MG63 (cell line): Measurements from ENCODE around the gene UBE2I. TPM values are rescaled to one million over a fixed set of nuclear protein-coding genes. Genes with fewer than 3 reads are reported as not detected.
"Not testable (repeated sequence)": the region's sequence is repeated elsewhere in the genome, so short reads cannot be mapped to it uniquely, and the experiment has no call there.

ENCODE experiments used
- DNase-seq: peaks from one replicate; pipeline ENCODE4 v3.0.0-alpha.2; 2020
- H3K27me3 ChIP-seq: fragments of 250-450 bp; sonication (Bioruptor Pico); 2 replicates; pipeline ENCODE4 v1.5.1; 2020; ENCODE audit warnings: mild to moderate bottlenecking, moderate library complexity
- H3K36me3 ChIP-seq: fragments of 250-450 bp; sonication (Bioruptor Pico); 2 replicates; pipeline ENCODE4 v1.5.1; 2020; ENCODE audit warnings: mild to moderate bottlenecking, moderate library complexity
- H3K4me3 ChIP-seq: fragments of 250-450 bp; sonication (Bioruptor Pico); 2 replicates; pipeline ENCODE4 v1.5.1; 2020; ENCODE audit warnings: mild to moderate bottlenecking, moderate library complexity
- H3K9me3 ChIP-seq: fragments of 250-450 bp; sonication (Bioruptor Pico); 2 replicates; pipeline ENCODE4 v1.5.1; 2020; ENCODE audit warnings: mild to moderate bottlenecking, moderate library complexity
- total RNA-seq: library from RNA; depleted of rRNA; stranded (reverse); fragments of >200 nt; shearing (Covaris generic); gene quantifications from 2 replicates; pipeline ENCODE4 v1.2.3, GENCODE V29; 2014; ENCODE audit warnings: low replicate concordance

The UBE2I gene
- total RNA-seq, 1 experiment from 2014 or later = 228 TPM

DNA sequence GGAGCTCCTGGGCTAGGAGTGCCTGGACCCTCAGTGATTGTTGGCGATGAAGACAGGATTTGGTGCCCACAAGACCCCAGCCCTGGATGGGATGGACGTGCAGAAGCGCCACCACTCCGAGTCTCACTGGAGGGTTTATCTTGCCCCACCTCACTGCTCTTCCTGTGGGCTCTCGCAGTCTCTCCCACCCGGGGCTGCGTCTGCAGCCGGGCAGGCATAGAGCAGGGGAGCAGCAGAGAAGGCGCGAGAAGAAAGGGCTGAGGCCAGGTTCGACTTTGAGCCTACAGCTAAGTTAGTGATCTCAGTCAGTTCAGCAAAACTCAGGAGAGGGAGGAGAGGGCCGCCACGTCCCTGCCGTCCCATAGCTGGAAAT lies 6.6 kb downstream of the UBE2I start:
- Histone ChIP-seq H3K9me3 (no peaks in the 10 kb centered on the region), H3K36me3 (peaks cover 98% of the 10 kb centered on the region)
- no peak for DNase-seq

DNA sequence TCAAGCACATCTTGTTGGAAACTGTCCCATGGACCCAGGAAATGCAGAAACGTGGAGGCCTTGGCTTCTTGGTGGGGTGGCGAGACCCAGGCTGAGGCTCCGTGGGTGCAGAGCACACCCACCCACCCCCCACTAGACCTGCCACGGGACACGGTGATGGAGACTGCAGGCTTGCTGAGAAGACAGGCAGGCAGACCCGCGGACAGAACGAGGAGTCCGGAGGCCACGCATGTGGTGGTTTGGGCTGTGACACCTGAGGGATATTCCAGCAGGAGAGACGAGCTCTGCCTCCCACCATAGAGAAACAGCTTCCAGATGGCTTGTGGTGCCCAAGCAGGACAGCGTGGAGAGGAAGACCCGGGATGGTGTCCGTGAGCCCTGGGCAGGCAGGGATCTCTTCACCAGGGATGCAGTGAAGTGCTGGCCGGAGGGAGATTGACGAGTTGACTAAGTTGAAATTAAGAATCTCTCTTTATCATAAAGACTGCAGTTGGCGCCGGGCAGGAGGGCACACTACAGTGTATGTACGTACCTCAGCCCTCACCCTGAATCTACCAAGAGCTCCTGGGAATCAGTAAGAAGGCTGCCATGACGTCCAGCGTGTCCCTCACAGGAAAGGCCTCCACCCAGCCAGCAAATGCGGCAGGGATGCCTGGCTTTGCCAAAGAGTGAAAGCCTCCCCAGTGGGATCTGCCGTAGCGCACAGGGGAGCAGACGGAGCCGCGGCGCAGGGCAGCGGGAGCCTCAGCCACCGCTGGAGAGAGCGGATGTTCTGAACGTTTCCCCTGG lies 8.2 kb downstream of the UBE2I start:
- peaks cover 91% of the 10 kb centered on the region for H3K36me3 ChIP-seq
- H3K27me3 ChIP-seq = no peaks in the 10 kb centered on the region
- H3K9me3 ChIP-seq = no peaks in the 10 kb centered on the region
- H3K4me3 ChIP-seq = no peak overlapping the region
- DNase-seq = no peak

More for the DNA sequence above, 6.6 kb downstream of the UBE2I start:
- Histone ChIP-seq H3K4me3 (no peak overlapping the region), H3K27me3 (no peaks in the 10 kb centered on the region)

DNA sequence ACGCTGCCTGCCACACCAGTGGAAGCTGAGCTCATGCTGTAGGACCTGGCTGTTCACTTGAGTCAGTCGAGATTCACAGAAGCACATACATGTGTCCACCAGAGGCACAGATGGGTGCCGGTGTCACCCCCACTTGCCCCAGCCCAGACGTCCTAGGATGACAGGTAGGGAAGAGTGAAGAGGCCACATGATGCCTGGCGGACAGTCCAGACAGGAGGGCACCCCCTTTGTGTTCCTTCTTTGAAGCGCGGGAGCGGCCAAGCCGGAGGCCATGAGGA lies 8.8 kb downstream of the UBE2I start:
- peaks cover 89% of the 10 kb centered on the region for H3K36me3 ChIP-seq

DNA sequence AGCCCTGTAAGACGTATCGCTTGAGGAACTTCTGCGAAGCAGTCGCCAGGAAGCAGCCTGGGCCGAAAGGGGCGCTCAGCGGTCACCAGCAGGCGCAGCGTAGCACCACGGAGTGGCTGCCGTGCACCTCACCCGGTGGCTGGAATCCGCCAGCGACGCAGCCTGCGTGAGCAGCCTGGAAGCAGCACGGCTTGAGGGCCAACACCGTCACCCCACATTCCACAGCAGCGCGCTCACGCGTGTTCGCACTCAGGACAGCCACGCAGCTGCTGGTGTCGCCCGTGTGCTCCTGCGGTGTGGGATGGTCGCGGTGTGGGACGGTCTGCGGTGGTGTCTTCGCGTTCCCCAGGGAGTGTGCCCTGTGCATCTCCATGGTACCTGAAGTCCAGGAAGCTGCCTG lies 9.6 kb downstream of the UBE2I start:
- DNase-seq = no peak
- no peaks in the 10 kb centered on the region for H3K27me3 ChIP-seq
- no peaks in the 10 kb centered on the region for H3K9me3 ChIP-seq
- H3K4me3 ChIP-seq = no peak overlapping the region
- peaks cover 84% of the 10 kb centered on the region for H3K36me3 ChIP-seq

More for the DNA sequence above, 8.8 kb downstream of the UBE2I start:
- Histone ChIP-seq H3K27me3 (no peaks in the 10 kb centered on the region), H3K4me3 (no peak overlapping the region), H3K9me3 (no peaks in the 10 kb centered on the region)
- DNase-seq = no peak

DNA sequence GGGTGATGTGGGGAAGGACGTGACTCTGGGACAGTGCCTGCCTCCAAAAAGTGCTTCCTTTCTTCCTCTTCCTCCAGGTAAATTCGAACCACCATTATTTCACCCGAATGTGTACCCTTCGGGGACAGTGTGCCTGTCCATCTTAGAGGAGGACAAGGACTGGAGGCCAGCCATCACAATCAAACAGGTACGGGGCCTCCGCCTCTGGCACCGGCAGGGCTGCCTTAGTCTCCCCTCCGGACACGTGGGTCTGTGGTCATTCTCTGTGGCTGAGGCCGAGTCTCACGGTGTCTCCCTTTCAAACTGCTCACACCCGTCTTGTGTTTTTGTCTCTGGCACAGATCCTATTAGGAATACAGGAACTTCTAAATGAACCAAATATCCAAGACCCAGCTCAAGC lies 10.7 kb downstream of the UBE2I start:
- DNase-seq = no peak
- H3K4me3 ChIP-seq = no peak overlapping the region

DNA sequence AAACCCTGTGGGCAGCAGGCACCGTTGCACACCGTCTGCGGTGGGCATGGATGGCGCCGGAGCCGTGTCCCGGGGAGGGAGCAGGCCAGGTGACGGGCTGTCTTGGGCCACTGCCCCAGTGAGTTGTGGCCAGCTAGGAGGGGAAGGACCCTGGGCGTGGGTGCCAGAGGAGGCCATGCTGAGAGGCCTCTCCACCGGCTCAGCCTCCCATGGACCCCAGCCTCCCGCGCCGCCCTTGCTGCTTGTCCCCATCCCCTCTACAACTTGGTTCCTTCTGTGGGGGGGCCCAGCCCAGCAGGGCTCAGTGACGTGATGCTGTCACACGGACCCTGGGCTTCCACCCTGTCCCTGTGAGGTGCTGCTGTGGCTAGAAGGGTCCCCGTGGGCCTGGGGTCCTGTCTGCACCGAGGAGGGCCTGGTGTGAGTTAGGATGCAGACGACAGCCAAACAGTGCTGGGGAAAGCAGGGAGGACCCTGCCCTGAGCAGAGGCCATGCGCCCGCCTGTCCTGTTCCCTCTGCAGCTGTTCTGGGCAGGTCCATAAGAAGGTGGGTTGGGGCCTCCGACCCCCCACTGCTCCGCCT lies 11.3 kb downstream of the UBE2I start:
- H3K36me3 ChIP-seq = peaks cover 77% of the 10 kb centered on the region
- no peaks in the 10 kb centered on the region for H3K27me3 ChIP-seq
- no peaks in the 10 kb centered on the region for H3K9me3 ChIP-seq
- DNase-seq = no peak
- H3K4me3 ChIP-seq = no peak overlapping the region

More for the DNA sequence above, 10.7 kb downstream of the UBE2I start:
- H3K36me3 ChIP-seq = peaks cover 84% of the 10 kb centered on the region
- no peaks in the 10 kb centered on the region for H3K9me3 ChIP-seq
- no peaks in the 10 kb centered on the region for H3K27me3 ChIP-seq

DNA sequence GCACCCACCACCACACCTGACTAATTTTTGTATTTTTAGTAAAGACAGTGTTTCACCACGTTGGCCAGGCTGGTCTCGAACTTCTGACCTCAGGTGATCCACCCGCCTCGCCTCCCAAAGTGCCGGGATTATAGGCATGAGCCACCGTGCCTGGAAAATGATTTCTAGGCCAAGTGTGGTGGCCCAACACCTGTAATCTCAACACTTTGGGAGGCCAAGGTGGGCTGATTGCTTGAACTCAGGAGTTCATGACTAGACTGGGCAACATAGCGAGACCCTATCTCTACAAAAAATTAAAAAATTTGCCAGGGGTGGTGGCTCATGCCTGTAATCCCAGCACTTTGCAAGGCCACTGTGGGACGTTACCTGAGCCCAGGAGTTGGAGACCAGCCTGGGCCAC lies 13.0 kb downstream of the UBE2I start:
- H3K4me3 ChIP-seq = no peak overlapping the region
- no peaks in the 10 kb centered on the region for H3K27me3 ChIP-seq
- no peaks in the 10 kb centered on the region for H3K9me3 ChIP-seq
- H3K36me3 ChIP-seq = peaks cover 60% of the 10 kb centered on the region
- DNase-seq = no peak

DNA sequence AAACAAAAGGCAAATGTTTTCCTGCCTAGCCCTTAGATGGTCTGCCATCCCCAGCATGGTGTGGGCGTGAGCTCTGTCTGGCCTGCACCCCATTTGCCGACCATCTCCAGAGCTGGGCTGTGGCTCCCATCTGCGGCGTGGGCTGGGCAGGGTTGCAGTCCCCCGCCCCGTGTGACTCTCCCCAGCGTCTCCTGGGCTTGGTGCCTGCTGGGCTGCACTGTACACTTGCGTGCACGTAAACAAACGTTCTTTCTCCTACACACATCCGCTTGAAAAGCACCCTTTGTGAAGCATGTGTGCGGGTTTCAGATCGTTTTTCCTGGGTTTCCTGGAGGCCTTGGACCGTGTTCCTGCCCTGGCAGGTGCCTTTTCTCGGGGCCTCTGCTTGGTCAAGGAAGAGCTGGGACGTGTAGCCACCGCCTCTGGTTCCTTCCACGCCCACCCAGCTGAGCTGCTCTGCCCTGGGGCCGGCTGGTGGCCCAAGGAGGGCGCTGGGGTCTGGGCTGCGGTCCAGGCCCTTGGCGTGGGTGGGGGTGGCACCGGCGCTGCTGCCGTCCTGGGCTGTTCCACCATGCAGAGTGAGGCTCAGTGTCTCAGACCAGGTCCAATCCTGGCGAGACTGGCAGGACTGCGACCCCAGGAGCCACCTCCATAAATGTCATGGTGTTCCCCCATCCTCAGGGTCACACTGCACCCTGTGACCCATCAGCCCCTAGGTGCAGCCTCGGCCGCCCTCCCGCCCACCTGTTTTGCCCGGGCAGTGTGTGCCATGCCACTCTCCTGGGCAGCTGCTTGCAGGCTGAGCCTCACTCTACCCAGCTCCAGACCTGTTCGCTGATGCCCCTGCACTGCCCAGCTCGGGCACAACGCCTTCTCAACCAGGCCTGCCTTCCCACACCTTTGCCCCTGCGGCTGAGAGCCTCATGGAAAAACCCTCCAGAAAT lies 14.1 kb downstream of the UBE2I start:
- Histone ChIP-seq H3K27me3 (no peaks in the 10 kb centered on the region), H3K36me3 (peaks cover 49% of the 10 kb centered on the region), H3K9me3 (no peaks in the 10 kb centered on the region), H3K4me3 (no peak overlapping the region)
- no peak for DNase-seq

DNA sequence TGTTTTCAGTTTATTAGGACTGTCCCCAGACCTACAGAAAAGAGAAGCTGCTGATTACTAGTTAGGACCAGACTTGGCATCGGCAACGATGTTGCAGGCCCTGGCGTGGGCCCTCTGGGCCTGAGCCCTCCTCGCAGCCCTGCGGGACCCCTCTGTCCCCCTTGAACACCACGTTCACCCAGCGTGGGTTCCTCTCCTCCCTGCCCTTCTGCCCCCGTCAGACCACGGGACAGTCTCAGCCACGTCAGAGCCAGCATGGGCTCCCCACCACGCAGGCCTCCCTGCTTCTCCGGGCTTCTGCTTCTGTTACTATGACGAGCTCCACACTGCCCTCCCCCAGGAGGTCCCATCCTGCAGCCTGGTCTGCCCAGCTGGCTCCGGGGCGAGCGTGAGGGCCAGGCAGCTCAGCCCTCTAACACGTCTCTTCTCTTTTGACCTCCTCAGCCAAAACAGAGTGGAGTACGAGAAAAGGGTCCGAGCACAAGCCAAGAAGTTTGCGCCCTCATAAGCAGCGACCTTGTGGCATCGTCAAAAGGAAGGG lies 14.9 kb downstream of the UBE2I start:
- no peak overlapping the region for H3K4me3 ChIP-seq
- DNase-seq = no peak
- no peaks in the 10 kb centered on the region for H3K27me3 ChIP-seq
- peaks cover 41% of the 10 kb centered on the region for H3K36me3 ChIP-seq
- H3K9me3 ChIP-seq = no peaks in the 10 kb centered on the region

DNA sequence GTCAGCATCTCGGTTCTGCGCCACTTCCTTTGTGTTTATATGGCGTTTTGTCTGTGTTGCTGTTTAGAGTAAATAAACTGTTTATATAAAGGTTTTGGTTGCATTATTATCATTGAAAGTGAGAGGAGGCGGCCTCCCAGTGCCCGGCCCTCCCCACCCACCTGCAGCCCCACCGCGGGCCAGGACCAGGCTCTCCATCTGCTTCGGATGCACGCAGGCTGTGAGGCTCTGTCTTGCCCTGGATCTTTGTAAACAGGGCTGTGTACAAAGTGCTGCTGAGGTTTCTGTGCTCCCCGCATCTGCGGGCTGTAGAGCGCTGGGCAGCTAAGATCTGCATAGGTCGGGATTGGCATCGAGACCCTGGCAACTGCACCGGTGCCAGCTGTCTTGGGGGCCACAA lies 15.8 kb downstream of the UBE2I start:
- no peaks in the 10 kb centered on the region for H3K27me3 ChIP-seq
- H3K4me3 ChIP-seq = no peak overlapping the region
- DNase-seq = no peak
- peaks cover 32% of the 10 kb centered on the region for H3K36me3 ChIP-seq
- H3K9me3 ChIP-seq = no peaks in the 10 kb centered on the region

DNA sequence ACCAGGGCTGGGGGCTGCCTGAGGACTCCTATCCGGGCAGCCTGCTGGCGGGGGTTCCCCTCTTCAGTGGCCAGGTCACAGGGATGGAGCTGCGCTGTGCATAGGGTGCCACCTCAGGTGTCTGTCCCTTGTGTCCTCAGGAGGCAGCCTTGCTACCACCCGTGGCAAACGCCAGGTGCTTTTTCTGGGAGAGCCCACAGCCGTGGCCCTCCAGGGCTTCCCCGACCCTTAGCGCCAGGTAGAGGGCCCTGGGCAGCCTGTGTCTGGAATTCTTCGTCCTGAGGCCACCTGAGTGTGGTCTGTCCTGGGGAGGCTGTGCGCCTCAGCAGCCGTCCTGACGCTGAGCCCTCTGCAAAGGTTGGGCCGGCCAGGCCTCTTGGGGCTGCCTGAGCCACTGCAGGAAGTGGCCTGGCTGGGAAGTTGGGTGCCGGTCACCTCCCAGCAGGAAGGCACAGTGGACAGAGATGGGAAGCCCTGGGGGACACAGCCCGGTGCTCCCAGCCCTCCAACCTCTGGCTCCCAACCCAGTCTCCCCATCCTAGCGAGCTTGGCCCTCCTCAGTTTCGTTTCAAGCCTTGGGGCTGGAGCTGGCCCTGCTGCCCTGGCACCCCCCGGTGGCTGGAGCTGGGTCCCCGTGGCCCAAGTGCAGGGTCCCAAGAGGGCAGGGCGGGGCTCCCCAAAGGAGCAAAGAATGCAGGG lies 16.4 kb downstream of the UBE2I start:
- Histone ChIP-seq H3K9me3 (peaks cover 2% of the 10 kb centered on the region; the same call in 1 of the 2 replicates), H3K27me3 (no peaks in the 10 kb centered on the region), H3K36me3 (peaks cover 26% of the 10 kb centered on the region), H3K4me3 (no peak overlapping the region)
- no peak for DNase-seq

DNA sequence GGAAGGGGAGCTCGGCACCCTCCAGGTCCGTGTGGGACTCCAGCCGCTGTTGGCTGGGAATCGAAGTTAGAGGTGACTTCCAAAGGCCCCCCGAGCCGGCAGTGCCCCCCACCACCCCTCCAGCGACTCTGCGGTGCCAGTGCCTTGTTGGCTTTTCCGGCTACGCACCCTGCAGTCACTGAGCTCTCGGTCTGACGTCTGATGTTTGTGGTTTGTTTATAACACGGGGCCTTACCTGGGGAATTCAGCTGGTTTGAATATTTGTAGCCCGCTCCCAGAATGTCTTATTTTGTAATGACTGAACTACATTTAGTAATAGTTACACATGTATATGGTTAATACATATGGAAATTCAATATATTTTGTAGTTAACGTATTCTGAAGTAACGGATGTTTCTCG lies 17.0 kb downstream of the UBE2I start:
- DNase-seq = no peak
- Histone ChIP-seq H3K27me3 (peaks cover under 1% of the 10 kb centered on the region; the same call in 1 of the 2 replicates), H3K4me3 (no peak overlapping the region), H3K9me3 (peaks cover 2% of the 10 kb centered on the region; the same call in 1 of the 2 replicates), H3K36me3 (peaks cover 21% of the 10 kb centered on the region)

DNA sequence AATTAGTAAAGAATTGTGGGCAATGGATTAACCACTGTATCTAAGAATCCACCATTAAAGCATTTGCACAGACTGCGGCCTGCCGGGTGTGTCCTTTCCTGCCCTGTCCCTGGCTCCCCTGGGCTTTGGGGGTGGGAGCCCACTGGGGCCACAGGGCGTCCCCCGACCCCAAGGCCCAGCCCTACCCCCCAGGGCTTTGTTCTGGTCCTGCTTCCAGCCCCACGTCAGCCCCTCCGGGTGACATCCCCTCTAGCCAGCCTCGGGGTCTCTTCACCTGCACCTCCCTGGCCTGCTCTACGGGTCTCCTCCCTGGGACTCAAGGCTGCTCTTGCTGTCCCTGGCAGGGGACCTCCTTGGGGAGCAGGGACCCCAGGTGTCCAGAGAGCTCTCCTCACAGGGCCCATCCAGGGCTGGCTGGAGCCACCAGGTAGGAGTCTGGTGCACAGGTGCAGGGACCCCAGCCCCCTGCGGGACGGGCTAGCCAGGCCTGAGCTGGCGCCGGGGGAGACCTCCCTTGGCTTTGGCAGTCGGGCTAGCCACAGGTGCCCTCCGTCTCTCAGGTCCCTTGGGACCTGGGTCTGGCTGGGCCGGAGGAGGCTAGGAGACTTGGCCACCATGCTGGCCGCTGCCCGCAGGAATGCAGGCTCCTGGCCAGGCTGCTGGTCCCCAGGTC lies 17.6 kb downstream of the UBE2I start:
- peaks cover 20% of the 10 kb centered on the region for H3K36me3 ChIP-seq
- peaks cover 2% of the 10 kb centered on the region; the same call in 1 of the 2 replicates for H3K9me3 ChIP-seq
- no peak overlapping the region for H3K4me3 ChIP-seq
- no peak for DNase-seq
- peaks cover 8% of the 10 kb centered on the region for H3K27me3 ChIP-seq

DNA sequence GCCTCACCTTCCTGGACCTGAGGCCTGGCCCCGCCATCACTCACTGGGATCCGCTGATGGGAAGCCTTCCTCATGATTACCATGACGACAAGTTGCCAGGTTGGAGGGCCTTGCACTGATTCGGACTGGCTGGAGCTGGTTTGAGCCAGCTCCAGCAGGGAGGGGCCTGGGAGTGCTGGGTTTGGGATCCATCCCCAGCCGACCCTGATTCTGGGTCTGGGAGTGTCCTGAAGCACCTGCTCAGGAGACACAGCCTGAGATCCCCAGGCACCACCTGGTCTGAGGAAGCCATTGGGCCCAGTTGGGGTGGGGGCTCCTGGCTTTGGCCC lies 18.1 kb downstream of the UBE2I start:
- H3K4me3 ChIP-seq = no peak overlapping the region
- peaks cover 2% of the 10 kb centered on the region; the same call in 1 of the 2 replicates for H3K9me3 ChIP-seq

DNA sequence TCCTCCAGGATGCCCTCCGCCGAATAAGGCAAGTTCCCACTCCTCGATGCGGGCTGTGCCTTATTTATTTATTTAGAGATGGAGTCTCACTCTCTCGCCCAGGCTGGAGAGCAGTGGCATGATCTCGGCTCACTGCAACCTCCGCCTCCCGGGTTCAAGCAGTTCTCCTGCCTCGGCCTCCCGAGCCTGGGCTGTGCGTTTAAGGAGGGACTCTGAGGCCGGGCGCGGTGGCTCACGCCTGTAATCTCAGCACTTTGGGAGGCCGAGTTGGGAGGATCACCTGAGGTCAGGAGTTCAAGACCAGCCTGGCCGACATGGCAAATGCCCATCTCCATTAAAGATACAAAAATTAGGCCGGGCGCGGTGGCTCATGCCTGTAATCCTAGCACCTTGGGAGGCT lies 18.7 kb downstream of the UBE2I start:
- not testable (repeated sequence) for H3K9me3 ChIP-seq, H3K4me3 ChIP-seq, DNase-seq
- Histone ChIP-seq H3K27me3 (peaks cover 18% of the 10 kb centered on the region), H3K36me3 (peaks cover 12% of the 10 kb centered on the region)

More for the DNA sequence above, 18.1 kb downstream of the UBE2I start:
- H3K27me3 ChIP-seq = peaks cover 13% of the 10 kb centered on the region
- peaks cover 15% of the 10 kb centered on the region for H3K36me3 ChIP-seq
- DNase-seq = no peak

DNA sequence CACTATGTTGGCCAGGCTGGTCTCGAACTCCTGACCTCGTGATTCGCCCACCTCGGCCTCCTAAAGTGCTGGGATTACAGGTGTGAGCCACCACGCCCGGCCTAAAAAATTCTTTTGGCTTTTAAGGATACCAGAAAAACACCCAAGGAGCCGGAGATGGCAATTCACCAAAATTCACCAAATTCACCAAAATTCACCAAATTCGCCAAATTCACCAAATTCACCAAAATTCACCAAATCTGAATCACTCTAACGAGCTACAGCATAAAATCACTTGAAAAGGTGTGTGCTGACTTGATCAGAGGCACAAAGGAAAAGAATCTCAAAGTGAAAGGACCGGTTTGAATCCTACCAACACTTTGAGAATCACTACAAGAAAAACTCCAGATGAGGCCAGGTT lies 19.5 kb downstream of the UBE2I start:
- not testable (repeated sequence) for H3K9me3 ChIP-seq, H3K4me3 ChIP-seq, DNase-seq
- Histone ChIP-seq H3K36me3 (peaks cover 11% of the 10 kb centered on the region), H3K27me3 (peaks cover 24% of the 10 kb centered on the region)
